HEK293 (cell line): ENCODE results near the gene ZMYND10.

Source experiments
- HOXD13 ChIP-seq: sonication (generic); formaldehyde crosslinking; IDR thresholded peaks from 2 replicates; pipeline ENCODE4 v1.8.0; 2022; ENCODE audit warnings: missing genetic modification reagents, borderline replicate concordance
- KLF9 ChIP-seq: fragments of 450-650 bp; formaldehyde crosslinking; IDR thresholded peaks from 2 replicates; pipeline ENCODE4 v1.5.1; 2016; ENCODE audit warnings: missing biosample characterization, missing genetic modification characterization, low read depth
- MZF1 ChIP-seq: fragments of 450-650 bp; formaldehyde crosslinking; IDR thresholded peaks from 2 replicates; pipeline ENCODE4 v1.5.1; 2017; ENCODE audit warnings: missing biosample characterization, missing genetic modification characterization, borderline replicate concordance
- SALL2 ChIP-seq: fragments of 450-650 bp; formaldehyde crosslinking; IDR thresholded peaks from 2 replicates; pipeline ENCODE4 v1.5.0; 2017; ENCODE audit warnings: missing biosample characterization, mild to moderate bottlenecking, missing genetic modification characterization, borderline replicate concordance
- SP2 ChIP-seq: fragments of 450-650 bp; formaldehyde crosslinking; IDR thresholded peaks from 2 replicates; pipeline ENCODE4 v1.5.1; 2016; ENCODE audit warnings: missing biosample characterization, missing genetic modification characterization
- SP7 ChIP-seq: fragments of 450-650 bp; formaldehyde crosslinking; IDR thresholded peaks from 2 replicates; pipeline ENCODE4 v1.5.1; 2016; ENCODE audit warnings: missing biosample characterization, missing genetic modification characterization
- YY1 ChIP-seq: fragments of 450-650 bp; formaldehyde crosslinking; IDR thresholded peaks from 2 replicates; pipeline ENCODE4 v1.5.1; 2018; ENCODE audit warnings: missing biosample characterization, missing genetic modification characterization
- ZBTB10 ChIP-seq: fragments of 450-650 bp; formaldehyde crosslinking; IDR thresholded peaks from 2 replicates; pipeline ENCODE4 v1.5.1; 2016; ENCODE audit warnings: missing biosample characterization, missing genetic modification characterization
- ZBTB17 ChIP-seq: fragments of 450-650 bp; formaldehyde crosslinking; IDR thresholded peaks from 2 replicates; pipeline ENCODE4 v1.5.1; 2016; ENCODE audit warnings: missing biosample characterization, missing genetic modification characterization
- ZBTB20 ChIP-seq: fragments of 450-650 bp; formaldehyde crosslinking; IDR thresholded peaks from 2 replicates; pipeline ENCODE4 v1.5.1; 2016; ENCODE audit warnings: missing biosample characterization, missing genetic modification characterization
- ZFP37 ChIP-seq: fragments of 450-650 bp; formaldehyde crosslinking; IDR thresholded peaks from 2 replicates; pipeline ENCODE4 v1.5.1; 2016; ENCODE audit warnings: missing biosample characterization, missing genetic modification characterization
- ZNF114 ChIP-seq: fragments of 450-650 bp; formaldehyde crosslinking; IDR thresholded peaks from 2 replicates; pipeline ENCODE4 v1.5.0; 2017; ENCODE audit warnings: missing biosample characterization, missing genetic modification characterization
- ZNF146 ChIP-seq: fragments of 450-650 bp; formaldehyde crosslinking; IDR thresholded peaks from 2 replicates; pipeline ENCODE4 v1.5.1; 2016; ENCODE audit warnings: missing biosample characterization, missing genetic modification characterization
- ZNF184 ChIP-seq: fragments of 450-650 bp; IDR thresholded peaks from 2 replicates; pipeline ENCODE4 v1.5.1; 2018; ENCODE audit warnings: missing biosample characterization, mild to moderate bottlenecking, missing genetic modification characterization
- ZNF394 ChIP-seq: fragments of 450-650 bp; formaldehyde crosslinking; IDR thresholded peaks from 2 replicates; pipeline ENCODE4 v1.5.1; 2016; ENCODE audit warnings: missing biosample characterization, missing genetic modification characterization, mild to moderate bottlenecking, moderate library complexity, borderline replicate concordance
- ZNF555 ChIP-seq: fragments of 450-650 bp; formaldehyde crosslinking; conservative IDR thresholded peaks from 2 replicates; pipeline ENCODE4 v1.5.1; 2017; ENCODE audit warnings: missing biosample characterization, mild to moderate bottlenecking, missing genetic modification characterization, inconsistent platforms
- ZNF600 ChIP-seq: fragments of 450-650 bp; formaldehyde crosslinking; IDR thresholded peaks from 2 replicates; pipeline ENCODE4 v1.5.1; 2016; ENCODE audit warnings: missing biosample characterization, missing genetic modification characterization
- ZNF639 ChIP-seq: fragments of 450-650 bp; formaldehyde crosslinking; IDR thresholded peaks from 2 replicates; pipeline ENCODE4 v1.5.1; 2016; ENCODE audit warnings: missing biosample characterization, missing genetic modification characterization
- ZNF654 ChIP-seq: fragments of 450-650 bp; formaldehyde crosslinking; IDR thresholded peaks from 2 replicates; pipeline ENCODE4 v1.5.1; 2016; ENCODE audit warnings: low read depth, missing biosample characterization, missing genetic modification characterization
- ZNF76 ChIP-seq: fragments of 450-650 bp; formaldehyde crosslinking; IDR thresholded peaks from 2 replicates; pipeline ENCODE4; 2016; ENCODE audit warnings: low read depth, missing biosample characterization, missing genetic modification characterization, borderline replicate concordance
- TF ChIP-seq, protein P1 (sequence below): fragments of 450-650 bp; formaldehyde crosslinking; IDR thresholded peaks from 2 replicates; pipeline ENCODE4 v1.5.1; 2016; ENCODE audit warnings: missing biosample characterization, missing genetic modification characterization
- TF ChIP-seq, protein P2 (sequence below): fragments of 450-650 bp; formaldehyde crosslinking; IDR thresholded peaks from 2 replicates; pipeline ENCODE4 v1.5.0; 2017; ENCODE audit warnings: missing biosample characterization, missing genetic modification characterization, borderline replicate concordance
- TF ChIP-seq, protein P3 (sequence below): fragments of 450-650 bp; formaldehyde crosslinking; IDR thresholded peaks from 2 replicates; pipeline ENCODE4 v1.5.1; 2017; ENCODE audit warnings: missing biosample characterization, missing genetic modification characterization
- TF ChIP-seq, protein P4 (sequence below): fragments of 450-650 bp; formaldehyde crosslinking; IDR thresholded peaks from 2 replicates; pipeline ENCODE4 v1.5.1; 2017; ENCODE audit warnings: missing biosample characterization, missing genetic modification characterization
- TF ChIP-seq, protein P5 (sequence below): fragments of 450-650 bp; formaldehyde crosslinking; IDR thresholded peaks from 2 replicates; pipeline ENCODE4 v1.5.1; 2016; ENCODE audit warnings: missing biosample characterization, missing genetic modification characterization

Gene ZMYND10

GRCh38 chr3:50358911-50359759 is 13.6 kb upstream of the ZMYND10 start, which contains the start of gene TMEM115 (continued):
- TF ChIP-seq, protein P1, sequence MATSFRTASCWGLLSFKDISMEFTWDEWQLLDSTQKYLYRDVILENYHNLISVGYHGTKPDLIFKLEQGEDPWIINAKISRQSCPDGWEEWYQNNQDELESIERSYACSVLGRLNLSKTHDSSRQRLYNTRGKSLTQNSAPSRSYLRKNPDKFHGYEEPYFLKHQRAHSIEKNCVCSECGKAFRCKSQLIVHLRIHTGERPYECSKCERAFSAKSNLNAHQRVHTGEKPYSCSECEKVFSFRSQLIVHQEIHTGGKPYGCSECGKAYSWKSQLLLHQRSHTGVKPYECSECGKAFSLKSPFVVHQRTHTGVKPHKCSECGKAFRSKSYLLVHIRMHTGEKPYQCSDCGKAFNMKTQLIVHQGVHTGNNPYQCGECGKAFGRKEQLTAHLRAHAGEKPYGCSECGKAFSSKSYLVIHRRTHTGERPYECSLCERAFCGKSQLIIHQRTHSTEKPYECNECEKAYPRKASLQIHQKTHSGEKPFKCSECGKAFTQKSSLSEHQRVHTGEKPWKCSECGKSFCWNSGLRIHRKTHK (tag by site-specific recombination) = no peak
- TF ChIP-seq ZNF600 (tag by site-specific recombination) (peak; percentile 36; the same call in 1 of the 2 replicates), ZNF146 (tag by site-specific recombination) (no peak), SALL2 (tag by site-specific recombination) (no peak), ZBTB10 (tag by site-specific recombination) (peak; percentile 96), SP7 (tag by site-specific recombination) (0 out of 2 replicates have a peak, but pooled peaks have one; percentile 30), ZNF184 (no peak), YY1 (tag by site-specific recombination) (peak; percentile 18; the same call in 1 of the 2 replicates), ZNF394 (0 out of 2 replicates have a peak, but pooled peaks have one; percentile 14), ZFP37 (0 out of 2 replicates have a peak, but pooled peaks have one; percentile 52), ZBTB17 (tag by site-specific recombination) (peak; percentile 86), ZNF76 (tag by site-specific recombination) (peak; percentile 99), HOXD13 (CRISPR knock-in tag) (no peak), KLF9 (tag by site-specific recombination) (peak; percentile 50; the same call in 1 of the 2 replicates), ZNF654 (tag by site-specific recombination) (no peak), ZNF555 (no peak), ZNF639 (tag by site-specific recombination) (no peak), ZBTB20 (tag by site-specific recombination) (peak; percentile 96), SP2 (tag by site-specific recombination) (peak; percentile 66), MZF1 (tag by site-specific recombination) (no peak), ZNF114 (tag by site-specific recombination) (no peak)
- TF ChIP-seq, protein P2, sequence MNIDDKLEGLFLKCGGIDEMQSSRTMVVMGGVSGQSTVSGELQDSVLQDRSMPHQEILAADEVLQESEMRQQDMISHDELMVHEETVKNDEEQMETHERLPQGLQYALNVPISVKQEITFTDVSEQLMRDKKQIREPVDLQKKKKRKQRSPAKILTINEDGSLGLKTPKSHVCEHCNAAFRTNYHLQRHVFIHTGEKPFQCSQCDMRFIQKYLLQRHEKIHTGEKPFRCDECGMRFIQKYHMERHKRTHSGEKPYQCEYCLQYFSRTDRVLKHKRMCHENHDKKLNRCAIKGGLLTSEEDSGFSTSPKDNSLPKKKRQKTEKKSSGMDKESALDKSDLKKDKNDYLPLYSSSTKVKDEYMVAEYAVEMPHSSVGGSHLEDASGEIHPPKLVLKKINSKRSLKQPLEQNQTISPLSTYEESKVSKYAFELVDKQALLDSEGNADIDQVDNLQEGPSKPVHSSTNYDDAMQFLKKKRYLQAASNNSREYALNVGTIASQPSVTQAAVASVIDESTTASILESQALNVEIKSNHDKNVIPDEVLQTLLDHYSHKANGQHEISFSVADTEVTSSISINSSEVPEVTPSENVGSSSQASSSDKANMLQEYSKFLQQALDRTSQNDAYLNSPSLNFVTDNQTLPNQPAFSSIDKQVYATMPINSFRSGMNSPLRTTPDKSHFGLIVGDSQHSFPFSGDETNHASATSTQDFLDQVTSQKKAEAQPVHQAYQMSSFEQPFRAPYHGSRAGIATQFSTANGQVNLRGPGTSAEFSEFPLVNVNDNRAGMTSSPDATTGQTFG (tag by site-specific recombination) = no peak
- TF ChIP-seq, protein P3, sequence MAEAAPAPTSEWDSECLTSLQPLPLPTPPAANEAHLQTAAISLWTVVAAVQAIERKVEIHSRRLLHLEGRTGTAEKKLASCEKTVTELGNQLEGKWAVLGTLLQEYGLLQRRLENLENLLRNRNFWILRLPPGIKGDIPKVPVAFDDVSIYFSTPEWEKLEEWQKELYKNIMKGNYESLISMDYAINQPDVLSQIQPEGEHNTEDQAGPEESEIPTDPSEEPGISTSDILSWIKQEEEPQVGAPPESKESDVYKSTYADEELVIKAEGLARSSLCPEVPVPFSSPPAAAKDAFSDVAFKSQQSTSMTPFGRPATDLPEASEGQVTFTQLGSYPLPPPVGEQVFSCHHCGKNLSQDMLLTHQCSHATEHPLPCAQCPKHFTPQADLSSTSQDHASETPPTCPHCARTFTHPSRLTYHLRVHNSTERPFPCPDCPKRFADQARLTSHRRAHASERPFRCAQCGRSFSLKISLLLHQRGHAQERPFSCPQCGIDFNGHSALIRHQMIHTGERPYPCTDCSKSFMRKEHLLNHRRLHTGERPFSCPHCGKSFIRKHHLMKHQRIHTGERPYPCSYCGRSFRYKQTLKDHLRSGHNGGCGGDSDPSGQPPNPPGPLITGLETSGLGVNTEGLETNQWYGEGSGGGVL (tag by site-specific recombination) = no peak; the same call in 1 of the 2 replicates
- TF ChIP-seq, protein P4, sequence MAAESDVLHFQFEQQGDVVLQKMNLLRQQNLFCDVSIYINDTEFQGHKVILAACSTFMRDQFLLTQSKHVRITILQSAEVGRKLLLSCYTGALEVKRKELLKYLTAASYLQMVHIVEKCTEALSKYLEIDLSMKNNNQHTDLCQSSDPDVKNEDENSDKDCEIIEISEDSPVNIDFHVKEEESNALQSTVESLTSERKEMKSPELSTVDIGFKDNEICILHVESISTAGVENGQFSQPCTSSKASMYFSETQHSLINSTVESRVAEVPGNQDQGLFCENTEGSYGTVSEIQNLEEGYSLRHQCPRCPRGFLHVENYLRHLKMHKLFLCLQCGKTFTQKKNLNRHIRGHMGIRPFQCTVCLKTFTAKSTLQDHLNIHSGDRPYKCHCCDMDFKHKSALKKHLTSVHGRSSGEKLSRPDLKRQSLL (tag by site-specific recombination) = 0 out of 2 replicates have a peak, but pooled peaks have one; percentile 11
- TF ChIP-seq, protein P5, sequence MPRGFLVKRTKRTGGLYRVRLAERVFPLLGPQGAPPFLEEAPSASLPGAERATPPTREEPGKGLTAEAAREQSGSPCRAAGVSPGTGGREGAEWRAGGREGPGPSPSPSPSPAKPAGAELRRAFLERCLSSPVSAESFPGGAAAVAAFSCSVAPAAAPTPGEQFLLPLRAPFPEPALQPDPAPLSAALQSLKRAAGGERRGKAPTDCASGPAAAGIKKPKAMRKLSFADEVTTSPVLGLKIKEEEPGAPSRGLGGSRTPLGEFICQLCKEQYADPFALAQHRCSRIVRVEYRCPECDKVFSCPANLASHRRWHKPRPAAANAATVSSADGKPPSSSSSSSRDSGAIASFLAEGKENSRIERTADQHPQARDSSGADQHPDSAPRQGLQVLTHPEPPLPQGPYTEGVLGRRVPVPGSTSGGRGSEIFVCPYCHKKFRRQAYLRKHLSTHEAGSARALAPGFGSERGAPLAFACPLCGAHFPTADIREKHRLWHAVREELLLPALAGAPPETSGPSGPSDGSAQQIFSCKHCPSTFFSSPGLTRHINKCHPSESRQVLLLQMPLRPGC (tag by site-specific recombination) = no peak
